Endothelial cell of umbilical vein (primary cell): Measurements from ENCODE around the gene BASP1.

ENCODE experiments used
- CTCF ChIP-seq, 2 donors: IDR thresholded peaks; 1 replicate in 1 of 2; 2 replicates in 1 of 2; pipeline ENCODE4 v1.5.1; 2011; ENCODE audit warnings: low read length in 2 of 2, mild to moderate bottlenecking in 2 of 2, moderate library complexity in 2 of 2, control low read depth in 1 of 2, inconsistent platforms in 1 of 2, low read depth in 1 of 2; ENCODE audit not compliant: insufficient read depth in 1 of 2; ENCODE audit errors: extremely low read depth in 1 of 2
- JUN ChIP-seq: IDR thresholded peaks from 2 replicates; pipeline ENCODE4 v1.6.1; 2011; ENCODE audit warnings: borderline replicate concordance, low read depth; ENCODE audit not compliant: insufficient read length, insufficient read depth
- MYC ChIP-seq: IDR thresholded peaks from one replicate; pipeline ENCODE4 v1.6.1; 2011; ENCODE audit warnings: mild to moderate bottlenecking, low read depth, low read length
- POLR2A ChIP-seq: IDR thresholded peaks from 2 replicates; pipeline ENCODE4 v1.6.1; 2012; ENCODE audit warnings: low read depth, mild to moderate bottlenecking, control low read depth, low read length
- POLR2AphosphoS5 ChIP-seq: IDR thresholded peaks from 2 replicates; pipeline ENCODE4 v1.6.1; 2012; ENCODE audit warnings: low read depth, mild to moderate bottlenecking, control low read depth, low read length, moderate library complexity; ENCODE audit not compliant: insufficient read depth

- no peak for TF ChIP-seq POLR2A
- TF ChIP-seq JUN = no peak
- no peak for TF ChIP-seq CTCF (IDR thresholded peaks at IDR 0.05; ENCODE audit: extremely low read depth in 1 of 2, insufficient read depth in 1 of 2, low read depth in 1 of 2, low read length in 2 of 2)
- TF ChIP-seq MYC = no peak
- no peak for TF ChIP-seq POLR2AphosphoS5
Measured at GRCh38 chr5:17196024-17196423, 21.4 kb upstream of the BASP1 start.
